ENCODE results near the gene TNRC6B.

DNA sequence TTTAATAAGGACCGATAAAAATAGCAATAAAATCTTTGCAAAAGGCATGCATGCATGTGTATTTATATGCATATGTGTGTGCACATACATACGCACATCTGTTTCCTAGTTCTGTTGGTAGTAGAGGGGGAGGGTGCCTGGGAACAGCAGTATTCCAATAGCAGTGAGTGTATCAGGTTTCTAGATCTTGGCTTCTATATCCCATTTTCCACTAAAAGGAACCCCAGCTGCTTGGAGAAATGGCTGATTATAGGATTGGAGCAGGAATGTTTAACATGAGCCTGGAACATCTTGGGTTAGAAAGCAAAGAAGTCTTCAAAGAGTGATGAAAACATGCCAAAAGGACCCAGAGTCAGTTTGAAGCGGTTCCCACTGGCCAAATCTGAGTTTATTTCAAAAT, 21.0 kb downstream of the TNRC6B start:
- TF ChIP-seq EZH2 (IDR thresholded peaks at IDR 0.05; ENCODE audit: borderline replicate concordance), result no peak
- TF ChIP-seq, protein P1, sequence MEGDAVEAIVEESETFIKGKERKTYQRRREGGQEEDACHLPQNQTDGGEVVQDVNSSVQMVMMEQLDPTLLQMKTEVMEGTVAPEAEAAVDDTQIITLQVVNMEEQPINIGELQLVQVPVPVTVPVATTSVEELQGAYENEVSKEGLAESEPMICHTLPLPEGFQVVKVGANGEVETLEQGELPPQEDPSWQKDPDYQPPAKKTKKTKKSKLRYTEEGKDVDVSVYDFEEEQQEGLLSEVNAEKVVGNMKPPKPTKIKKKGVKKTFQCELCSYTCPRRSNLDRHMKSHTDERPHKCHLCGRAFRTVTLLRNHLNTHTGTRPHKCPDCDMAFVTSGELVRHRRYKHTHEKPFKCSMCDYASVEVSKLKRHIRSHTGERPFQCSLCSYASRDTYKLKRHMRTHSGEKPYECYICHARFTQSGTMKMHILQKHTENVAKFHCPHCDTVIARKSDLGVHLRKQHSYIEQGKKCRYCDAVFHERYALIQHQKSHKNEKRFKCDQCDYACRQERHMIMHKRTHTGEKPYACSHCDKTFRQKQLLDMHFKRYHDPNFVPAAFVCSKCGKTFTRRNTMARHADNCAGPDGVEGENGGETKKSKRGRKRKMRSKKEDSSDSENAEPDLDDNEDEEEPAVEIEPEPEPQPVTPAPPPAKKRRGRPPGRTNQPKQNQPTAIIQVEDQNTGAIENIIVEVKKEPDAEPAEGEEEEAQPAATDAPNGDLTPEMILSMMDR (IDR thresholded peaks at IDR 0.05; ENCODE audit: poor library complexity), result no peak
